Measurements from ENCODE around the gene COL24A1.

Gene COL24A1

DNA sequence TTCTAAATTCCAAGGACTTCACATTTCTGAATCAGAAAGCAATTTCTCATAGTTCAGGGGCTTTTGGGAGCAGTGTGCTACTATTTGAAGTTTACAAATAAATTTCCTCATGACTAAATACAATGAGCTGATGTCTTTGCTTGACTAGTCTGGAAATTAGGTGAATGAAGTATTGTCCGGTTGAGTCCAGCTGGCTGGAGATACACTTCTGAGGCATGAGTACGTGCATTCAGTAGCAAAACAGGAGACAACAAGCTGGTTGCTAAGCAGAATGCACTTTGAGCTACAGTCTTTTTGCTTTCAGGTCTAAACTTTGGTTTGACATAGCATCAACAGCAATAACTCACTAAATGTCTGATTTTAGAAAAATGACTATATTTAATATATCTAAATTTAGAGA, 475.5 kb downstream of the COL24A1 start:
- no peak for DNase-seq (ENCODE audit: low spot score)

Data from HuH-7.5 (cell line).